Left ventricle myocardium inferior (tissue), 1 donor: ENCODE data around the gene ENOPH1. TPM values are rescaled to one million over a fixed set of nuclear protein-coding genes. Genes with fewer than 3 reads are reported as not detected.

Experiments
- DNase-seq: peaks from one replicate; pipeline ENCODE4 v3.0.0-alpha.2; 2020
- H3K27ac ChIP-seq: fragments of 200-600 bp; replicated peaks from 2 replicates; pipeline ENCODE4 v1.8.0; 2021
- H3K27me3 ChIP-seq: fragments of 200-600 bp; 2 replicates; pipeline ENCODE4 v1.8.0; 2021; ENCODE audit warnings: low read depth
- H3K36me3 ChIP-seq: fragments of 200-600 bp; 2 replicates; pipeline ENCODE4 v1.8.0; 2021
- H3K4me1 ChIP-seq: fragments of 200-600 bp; 2 replicates; pipeline ENCODE4 v1.8.0; 2021
- H3K4me3 ChIP-seq: fragments of 200-600 bp; 2 replicates; pipeline ENCODE4 v1.8.0; 2021; ENCODE audit warnings: mild to moderate bottlenecking, moderate library complexity
- H3K9me3 ChIP-seq: fragments of 200-600 bp; replicated peaks from 2 replicates; pipeline ENCODE4 v1.8.0; 2021
- intact Hi-C: fragments of 100-400 bp; cut with micrococcal nuclease; formaldehyde crosslinking; loops from one replicate; pipeline ENCODE4 v1.11.0; 2022
- total RNA-seq: library from RNA; stranded (reverse); fragmentation: NEBNext Ultra II Directional; extraction: Animal tissue kit (Norgen Biotek cat#: 25700); gene quantifications from one replicate; pipeline ENCODE4 v1.2.1, GENCODE V29; 2021
- TF ChIP-seq, protein P1 (sequence below): fragments of 200-600 bp; IDR thresholded peaks from 2 replicates; pipeline ENCODE4 v1.8.0; 2021; ENCODE audit warnings: antibody characterized with exemption, mild to moderate bottlenecking, borderline replicate concordance
- donor health status: DM: no; HTN: yes; CAD: no; lungs with severe emphysema.

ENOPH1 gene
- total RNA-seq, 1 donor from 2014 or later, result 16.2 TPM

DNA sequence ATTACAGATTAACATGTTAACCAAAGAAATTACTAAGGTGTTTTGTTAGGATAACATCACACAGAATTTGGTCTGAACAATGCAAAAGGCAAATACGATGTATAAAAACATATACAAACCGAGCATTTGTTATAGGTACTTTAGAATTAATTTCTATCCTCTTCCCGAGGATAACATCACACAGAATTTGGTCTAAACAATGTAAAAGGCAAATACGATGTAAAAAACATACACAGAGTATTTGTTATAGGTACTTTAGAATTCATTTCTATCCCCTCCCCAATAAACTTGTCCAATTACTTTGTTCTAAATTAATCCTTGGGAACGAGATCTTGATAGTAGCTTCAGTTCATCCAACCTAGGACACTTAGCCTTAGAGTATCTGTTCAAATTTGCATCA lies 7.8 kb upstream of the ENOPH1 start:
- no peaks in the 10 kb centered on the region for H3K9me3 ChIP-seq
- peaks cover 25% of the 10 kb centered on the region for H3K4me1 ChIP-seq
- no peaks in the 10 kb centered on the region for H3K27me3 ChIP-seq
- TF ChIP-seq, protein P1, sequence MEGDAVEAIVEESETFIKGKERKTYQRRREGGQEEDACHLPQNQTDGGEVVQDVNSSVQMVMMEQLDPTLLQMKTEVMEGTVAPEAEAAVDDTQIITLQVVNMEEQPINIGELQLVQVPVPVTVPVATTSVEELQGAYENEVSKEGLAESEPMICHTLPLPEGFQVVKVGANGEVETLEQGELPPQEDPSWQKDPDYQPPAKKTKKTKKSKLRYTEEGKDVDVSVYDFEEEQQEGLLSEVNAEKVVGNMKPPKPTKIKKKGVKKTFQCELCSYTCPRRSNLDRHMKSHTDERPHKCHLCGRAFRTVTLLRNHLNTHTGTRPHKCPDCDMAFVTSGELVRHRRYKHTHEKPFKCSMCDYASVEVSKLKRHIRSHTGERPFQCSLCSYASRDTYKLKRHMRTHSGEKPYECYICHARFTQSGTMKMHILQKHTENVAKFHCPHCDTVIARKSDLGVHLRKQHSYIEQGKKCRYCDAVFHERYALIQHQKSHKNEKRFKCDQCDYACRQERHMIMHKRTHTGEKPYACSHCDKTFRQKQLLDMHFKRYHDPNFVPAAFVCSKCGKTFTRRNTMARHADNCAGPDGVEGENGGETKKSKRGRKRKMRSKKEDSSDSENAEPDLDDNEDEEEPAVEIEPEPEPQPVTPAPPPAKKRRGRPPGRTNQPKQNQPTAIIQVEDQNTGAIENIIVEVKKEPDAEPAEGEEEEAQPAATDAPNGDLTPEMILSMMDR, result no peak
- no peak overlapping the region for H3K27ac ChIP-seq
- intact Hi-C loops, result no loop called here
- DNase-seq, result no peak
- peaks cover 53% of the 10 kb centered on the region for H3K36me3 ChIP-seq
- H3K4me3 ChIP-seq, result no peak overlapping the region

DNA sequence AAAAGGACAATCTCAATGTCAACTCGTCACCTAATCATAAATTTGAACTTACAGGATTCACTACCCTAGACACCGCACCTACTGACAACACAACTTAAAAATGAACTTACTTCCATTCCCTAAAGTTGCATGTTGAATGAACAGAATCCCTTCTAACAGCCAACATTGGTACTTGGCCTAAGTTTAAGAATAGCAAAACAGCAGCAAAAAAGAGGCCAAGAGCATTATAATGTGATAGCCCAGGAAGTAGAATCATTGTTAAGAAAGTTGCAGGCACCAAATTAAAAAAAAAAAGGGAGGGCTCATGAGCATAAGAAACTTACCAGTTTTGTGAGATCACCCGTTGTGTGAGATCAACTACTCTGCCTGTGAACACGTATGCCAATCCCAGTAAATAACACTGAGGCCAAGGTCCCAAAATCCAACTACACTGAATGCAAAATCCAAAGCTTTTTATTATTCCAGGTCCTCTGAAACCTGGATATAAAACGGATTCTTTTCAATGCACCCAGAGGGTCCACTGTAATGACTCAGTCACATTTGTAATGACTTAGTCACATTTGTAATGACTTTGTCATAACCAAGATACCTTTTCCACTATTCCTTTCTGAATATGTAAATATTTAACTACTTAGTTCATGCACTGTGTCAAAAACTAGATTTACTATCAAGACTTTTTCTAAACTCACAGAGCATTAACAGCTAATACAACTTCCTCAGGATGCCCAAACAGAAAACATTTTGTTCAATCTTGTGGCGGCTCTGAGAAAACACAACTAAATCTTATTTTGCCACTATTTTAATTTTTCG lies 6.9 kb upstream of the ENOPH1 start:
- Histone ChIP-seq H3K27ac (no peak overlapping the region), H3K27me3 (no peaks in the 10 kb centered on the region), H3K36me3 (peaks cover 58% of the 10 kb centered on the region), H3K4me3 (no peak overlapping the region), H3K9me3 (no peaks in the 10 kb centered on the region), H3K4me1 (peaks cover 33% of the 10 kb centered on the region)
- TF ChIP-seq, protein P1, result no peak
- intact Hi-C loops, result no loop called here
- no peak for DNase-seq

DNA sequence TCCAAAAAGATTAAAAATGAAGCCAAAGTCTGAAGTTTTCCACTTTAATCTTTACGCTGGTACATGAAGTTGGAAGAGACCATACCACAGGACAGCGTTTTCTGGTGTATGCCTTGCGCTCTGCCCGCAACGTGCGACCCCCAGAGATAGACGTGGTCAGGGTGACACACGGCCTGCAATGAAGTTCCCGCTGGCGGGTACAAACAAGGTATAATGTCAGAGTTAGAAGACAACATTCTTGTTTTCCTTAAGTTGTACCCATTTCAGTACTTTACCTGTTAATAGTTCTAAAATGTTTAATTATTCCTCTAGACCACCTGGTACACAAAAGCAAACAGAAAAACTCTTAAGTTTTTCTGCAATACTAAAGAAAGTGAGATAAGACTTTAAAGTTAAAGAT lies 4.9 kb upstream of the ENOPH1 start:
- Histone ChIP-seq H3K9me3 (no peaks in the 10 kb centered on the region), H3K4me3 (no peak overlapping the region), H3K27me3 (no peaks in the 10 kb centered on the region), H3K4me1 (peaks cover 48% of the 10 kb centered on the region), H3K27ac (no peak overlapping the region), H3K36me3 (peaks cover 58% of the 10 kb centered on the region)
- DNase-seq, result no peak
- intact Hi-C loops, result loop anchor here (5.0 kb wide), 1 partner anchor 53 kb away; the partner anchor contains the start of gene HNRNPD
- TF ChIP-seq, protein P1, result no peak

DNA sequence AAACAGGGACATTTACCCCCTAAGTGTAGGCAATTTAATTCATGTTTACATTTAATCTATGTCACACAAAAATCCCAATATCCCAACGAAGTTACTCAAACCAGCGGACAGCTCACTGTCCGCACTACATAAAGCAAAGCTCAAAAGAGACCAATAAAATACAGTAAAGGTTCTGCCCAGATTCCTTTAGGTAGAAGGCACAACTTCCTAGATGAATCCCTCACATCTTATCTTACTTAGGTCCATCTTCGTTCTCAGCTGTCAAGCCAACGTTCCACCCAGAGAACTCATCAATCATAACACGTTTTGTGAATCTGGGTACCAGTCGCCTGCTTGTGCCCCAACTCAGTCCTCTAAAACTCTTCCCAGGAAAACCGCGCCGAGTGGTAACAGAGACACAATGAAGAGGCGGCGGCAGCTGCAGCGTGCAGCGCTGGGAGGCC lies 1.8 kb upstream of the ENOPH1 start:
- Histone ChIP-seq H3K27me3 (no peaks in the 10 kb centered on the region), H3K4me3 (peak overlapping the region; percentile 94), H3K9me3 (no peaks in the 10 kb centered on the region), H3K36me3 (peaks cover 46% of the 10 kb centered on the region), H3K4me1 (peaks cover 68% of the 10 kb centered on the region), H3K27ac (peak overlapping the region; percentile 98)
- intact Hi-C loops, result loop anchor here (5.0 kb wide), 1 partner anchor 56 kb away; the partner anchor contains the start of gene HNRNPD
- DNase-seq, result no peak
- TF ChIP-seq, protein P1, result no peak

DNA sequence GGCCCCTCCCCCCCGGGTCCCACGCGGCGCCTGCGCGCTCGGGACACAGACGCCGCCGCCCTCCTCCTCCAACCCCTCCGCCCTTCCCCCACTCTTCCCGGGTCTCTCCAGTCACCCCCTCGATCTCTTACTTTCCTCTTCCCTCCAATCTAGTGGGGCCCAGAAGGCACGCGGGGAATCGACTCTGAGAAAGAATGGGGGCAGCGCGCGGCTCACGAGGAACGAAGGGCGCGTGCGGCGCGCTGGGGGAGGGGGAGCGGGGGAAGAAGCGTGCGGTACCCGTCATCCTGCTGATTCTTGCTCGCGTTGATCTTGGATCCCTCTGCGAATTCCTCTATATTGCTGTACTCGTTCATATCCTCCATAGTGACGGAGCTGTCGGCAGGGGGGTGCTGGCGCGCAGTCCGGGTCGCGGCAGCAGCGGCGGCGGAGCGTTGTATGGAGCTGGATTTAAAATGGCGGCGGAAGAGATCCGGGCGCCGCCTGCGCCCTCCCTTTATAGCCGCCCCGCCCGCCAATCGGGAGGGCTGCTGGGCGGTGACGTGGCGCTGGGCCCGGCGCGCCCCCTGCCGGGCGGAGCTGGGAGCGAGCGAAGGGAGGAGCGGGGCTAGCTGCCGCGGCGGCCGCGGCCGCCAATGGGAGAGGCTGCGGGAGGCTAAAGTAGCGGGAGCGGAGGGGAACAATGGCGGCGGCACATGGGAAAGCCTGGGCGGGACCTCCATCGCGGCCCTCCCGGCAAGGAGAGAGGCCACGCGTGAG lies 1.2 kb upstream of the ENOPH1 start:
- peak overlapping the region; percentile 94 for H3K4me3 ChIP-seq

More for the DNA sequence above, 1.2 kb upstream of the ENOPH1 start:
- Histone ChIP-seq H3K27ac (peak overlapping the region; percentile 98), H3K27me3 (no peaks in the 10 kb centered on the region), H3K9me3 (no peaks in the 10 kb centered on the region), H3K4me1 (peaks cover 68% of the 10 kb centered on the region), H3K36me3 (peaks cover 40% of the 10 kb centered on the region)
- DNase-seq, result peak; percentile 94
- TF ChIP-seq, protein P1, result peak; percentile 97
- intact Hi-C loops, result loop anchor here (5.0 kb wide), 1 partner anchor 57 kb away; the partner anchor contains the start of gene HNRNPD
